Fibroblast of lung (primary cell): ENCODE measurements around the gene PDE4B.

ENCODE experiments used
- CTCF ChIP-seq, 2 donors: IDR thresholded peaks in 1 of 2; conservative IDR thresholded peaks in 1 of 2; 1 replicate in 1 of 2; 2 replicates in 1 of 2; pipeline ENCODE4 v1.5.1; 2011 to 2012; ENCODE audit warnings: low read length in 2 of 2, control low read depth in 1 of 2, inconsistent platforms in 1 of 2, low read depth in 1 of 2, mild to moderate bottlenecking in 1 of 2
- EZH2 ChIP-seq: IDR thresholded peaks from 2 replicates; pipeline ENCODE4 v1.5.1; 2012; ENCODE audit warnings: low read length, control low read depth, mild to moderate bottlenecking; ENCODE audit errors: missing control alignments

GRCh38 chr1:66343569-66344325 lies 551.1 kb downstream of the PDE4B start:
- TF ChIP-seq EZH2, result no peak
- peak in 1 of 2 donors; percentile 14 for TF ChIP-seq CTCF (conservative IDR thresholded peaks at IDR 0.05 in 1 of 2, IDR thresholded peaks at IDR 0.05 in 1 of 2; ENCODE audit: low read depth in 1 of 2, low read length in 2 of 2)
